GM21515 (cell line): ENCODE measurements around the gene AKR1C4.
"Not testable (repeated sequence)": the region's sequence is repeated elsewhere in the genome, so short reads cannot be mapped to it uniquely, and the experiment has no call there.

Experiments used
- ATAC-seq: cut with Tn5 transposase; IDR thresholded peaks from one replicate; pipeline ENCODE4 v1.9.1; 2021; ENCODE audit not compliant: unreplicated experiment

The AKR1C4 gene

DNA sequence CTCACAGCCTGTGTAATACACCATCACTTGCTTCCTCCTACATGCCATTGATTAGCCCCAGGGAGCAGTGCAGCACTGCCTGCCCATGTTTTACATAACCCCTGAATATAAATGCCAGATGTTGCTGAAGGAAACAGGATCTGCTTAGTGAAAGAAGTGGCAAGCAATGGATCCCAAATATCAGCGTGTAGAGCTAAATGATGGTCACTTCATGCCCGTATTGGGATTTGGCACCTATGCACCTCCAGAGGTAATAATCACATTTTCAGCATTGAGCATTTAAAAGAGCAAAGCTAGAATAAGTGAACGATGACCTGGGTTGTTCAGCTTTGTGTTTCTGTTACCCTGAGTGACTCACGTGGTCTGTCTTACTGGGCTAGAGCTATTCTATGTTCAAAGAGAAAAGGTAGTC is at the start of gene AKR1C4:
Gene AKR1C4, plus strand, starts transcription at position 136 of the 412 bp plus-strand sequence. Its CDS starts 31 bp downstream, at position 167.
- no peak for ATAC-seq

DNA sequence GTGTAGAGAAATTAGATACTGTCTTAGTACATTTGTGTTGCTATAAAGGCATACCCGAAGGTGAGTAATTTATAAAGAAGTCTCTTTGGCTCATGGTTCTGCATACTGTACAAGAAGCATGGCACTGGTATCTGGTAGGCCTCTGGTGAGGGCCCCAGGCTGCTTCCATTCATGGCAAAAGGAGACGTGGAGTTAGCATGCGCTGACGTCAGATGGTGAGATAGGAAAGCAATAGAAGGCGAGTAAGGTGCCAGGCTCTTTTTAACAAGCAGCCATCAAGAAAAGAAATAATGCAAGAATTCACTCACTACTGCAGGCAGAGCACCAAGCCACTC is 49.8 kb upstream of the AKR1C4 start:
- ATAC-seq, result no peak

DNA sequence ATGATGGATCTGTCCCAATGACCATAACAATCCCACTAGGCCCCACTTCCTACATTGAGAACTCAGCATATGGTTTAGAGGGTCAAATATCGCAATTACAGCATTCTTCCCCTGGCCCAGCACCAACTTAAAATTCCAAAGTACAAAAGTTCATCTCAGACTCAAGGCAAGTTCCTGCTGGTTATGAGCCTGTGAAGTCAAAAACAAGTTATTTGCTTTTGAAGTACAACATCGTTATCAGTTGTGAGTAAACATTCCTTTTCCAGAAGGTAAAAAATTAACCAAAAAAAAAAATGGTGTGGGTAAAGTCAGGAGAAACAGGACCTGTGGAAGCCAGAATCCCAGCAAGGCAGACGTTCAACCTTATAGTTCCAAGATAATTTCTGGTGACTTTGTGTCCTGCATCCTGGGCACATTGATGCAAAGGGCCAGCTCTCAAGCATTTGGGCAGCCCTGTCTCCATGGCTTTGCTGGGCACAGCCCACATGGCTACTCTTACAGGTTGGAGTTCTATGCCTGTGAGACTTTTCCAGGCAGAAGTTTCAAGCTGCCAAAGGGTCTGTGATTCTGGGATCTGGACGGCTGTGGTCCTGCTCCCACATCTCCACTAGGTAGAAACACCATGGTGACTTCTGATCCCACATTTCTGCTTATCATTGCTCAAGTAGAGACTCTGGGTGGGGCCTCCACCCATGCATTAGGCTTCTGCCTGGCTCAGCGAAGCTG is 49.2 kb upstream of the AKR1C4 start:
- no peak for ATAC-seq

DNA sequence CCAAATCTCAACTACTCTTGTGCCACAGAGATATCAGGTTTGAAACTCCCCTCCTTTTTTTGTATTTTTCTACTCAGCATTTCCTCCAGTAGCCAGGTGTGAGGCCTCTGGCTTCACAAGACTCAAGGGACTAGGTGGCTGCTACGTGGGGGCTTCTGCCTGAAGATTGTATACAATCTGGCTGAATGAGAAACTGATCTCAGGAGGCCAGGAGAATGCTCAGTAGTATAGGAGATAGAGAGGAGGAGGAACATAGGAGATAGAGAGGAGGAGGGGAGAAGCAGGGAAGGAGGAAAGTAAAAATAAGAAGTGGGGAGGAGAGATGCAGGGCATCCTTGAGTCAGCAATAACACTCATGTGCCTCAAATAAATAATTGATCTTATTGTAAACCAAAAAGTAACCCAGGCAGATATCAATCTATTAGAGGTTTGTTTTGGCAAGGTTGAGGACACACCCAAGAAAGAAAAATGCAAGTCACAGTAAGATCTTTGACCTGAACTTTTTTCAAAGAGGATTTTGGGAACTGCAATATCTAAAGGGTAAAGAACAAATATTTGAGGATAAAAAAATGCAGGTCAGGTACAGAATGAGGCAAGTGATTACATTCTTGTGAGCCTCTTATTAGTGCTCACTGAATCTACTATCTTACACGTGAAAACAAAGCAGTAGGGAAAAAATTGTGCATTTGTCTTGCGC is 48.5 kb upstream of the AKR1C4 start:
- no peak for ATAC-seq

DNA sequence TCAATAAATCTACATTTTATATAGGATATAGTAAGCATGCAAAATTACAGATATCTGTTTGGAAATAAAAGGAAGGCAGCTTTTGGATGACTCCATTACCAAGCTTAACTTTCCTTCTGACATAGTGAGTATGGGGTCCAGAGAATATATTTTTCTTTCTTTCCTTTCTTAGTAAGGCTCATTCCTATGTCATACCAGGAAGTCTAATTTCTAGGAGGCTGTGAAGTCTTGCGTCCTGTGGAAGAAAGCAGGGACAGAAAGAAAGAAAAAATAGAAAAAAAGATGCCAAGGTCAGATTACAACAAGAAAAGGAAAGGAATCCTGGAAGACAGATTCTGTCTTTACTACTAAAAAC is 48.0 kb upstream of the AKR1C4 start:
- no peak for ATAC-seq

DNA sequence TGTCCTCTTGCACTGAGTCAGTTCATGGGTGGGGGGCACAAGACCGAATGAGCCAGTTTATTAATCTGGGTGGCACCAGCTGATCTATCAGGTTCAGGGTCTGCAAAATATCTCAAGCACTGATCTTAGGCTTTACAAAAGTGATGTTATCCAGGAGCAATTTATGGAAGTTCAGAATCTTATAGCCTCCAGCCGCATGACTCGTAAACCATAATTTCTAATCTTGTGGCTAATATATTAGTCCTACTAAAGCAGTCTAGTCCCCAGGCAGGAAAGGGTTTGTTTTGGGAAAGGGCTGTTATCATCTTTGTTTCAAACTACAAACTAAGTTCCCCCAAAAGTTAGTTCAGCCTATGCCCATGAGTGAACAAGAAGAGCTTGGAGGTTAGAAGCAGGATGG is 45.6 kb upstream of the AKR1C4 start:
- no peak for ATAC-seq

DNA sequence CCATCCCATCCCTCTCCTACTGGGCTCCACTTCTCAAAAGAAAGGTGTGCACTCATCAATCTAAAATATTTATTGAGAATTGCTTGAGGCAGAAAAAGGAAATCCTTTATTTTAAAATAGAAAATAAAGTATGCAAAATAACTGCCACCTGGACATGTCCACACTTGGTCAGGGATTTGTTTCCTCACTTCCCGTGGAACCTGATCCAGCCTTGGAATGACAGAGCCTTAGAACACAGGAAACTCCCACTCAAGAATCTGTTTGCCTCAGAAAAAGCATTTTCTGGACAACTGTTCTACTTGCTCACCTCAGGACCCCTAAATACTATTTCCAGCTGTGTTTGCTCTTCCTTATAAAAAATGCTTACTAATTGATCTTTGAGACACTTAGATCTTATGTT is 40.7 kb upstream of the AKR1C4 start:
- ATAC-seq, result no peak

DNA sequence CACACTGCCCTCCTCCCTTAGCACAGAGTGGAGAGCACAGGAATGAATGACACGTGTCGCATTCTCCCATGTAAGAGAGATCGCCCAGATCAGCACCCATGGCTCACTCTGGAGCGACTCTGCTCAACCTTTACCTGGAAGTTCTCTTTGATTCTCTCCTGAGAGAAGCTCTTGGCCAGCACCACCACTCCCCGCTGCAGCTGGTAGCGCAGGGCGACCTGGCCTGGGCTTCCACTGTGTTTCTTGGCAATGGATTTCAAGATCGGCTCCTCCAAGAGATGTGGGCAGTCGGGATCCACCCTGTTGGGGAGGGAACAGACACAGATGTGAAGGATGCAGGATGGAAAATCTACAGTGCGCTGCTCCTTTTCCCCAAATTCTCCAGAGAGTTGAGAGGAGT is 39.1 kb upstream of the AKR1C4 start:
- no peak for ATAC-seq

DNA sequence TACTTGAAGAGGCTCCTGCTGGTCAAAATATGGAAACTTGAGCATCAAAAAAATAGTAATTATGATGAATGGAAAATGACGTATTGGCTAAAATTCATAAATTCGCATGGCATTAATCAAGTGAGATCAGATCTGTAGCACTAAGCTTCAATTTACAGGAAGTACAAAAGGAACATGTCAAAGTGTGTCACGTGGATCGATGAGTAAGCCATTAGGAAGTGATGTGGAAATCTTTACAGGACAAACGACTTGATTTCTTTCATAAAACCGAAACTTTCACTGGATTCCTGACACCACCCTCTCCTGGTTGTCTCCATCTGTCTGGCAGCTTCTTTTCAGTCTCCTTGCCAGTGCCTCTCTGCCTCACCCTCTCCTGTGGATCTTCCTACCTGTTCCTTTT is 37.5 kb upstream of the AKR1C4 start:
- ATAC-seq, result no peak

DNA sequence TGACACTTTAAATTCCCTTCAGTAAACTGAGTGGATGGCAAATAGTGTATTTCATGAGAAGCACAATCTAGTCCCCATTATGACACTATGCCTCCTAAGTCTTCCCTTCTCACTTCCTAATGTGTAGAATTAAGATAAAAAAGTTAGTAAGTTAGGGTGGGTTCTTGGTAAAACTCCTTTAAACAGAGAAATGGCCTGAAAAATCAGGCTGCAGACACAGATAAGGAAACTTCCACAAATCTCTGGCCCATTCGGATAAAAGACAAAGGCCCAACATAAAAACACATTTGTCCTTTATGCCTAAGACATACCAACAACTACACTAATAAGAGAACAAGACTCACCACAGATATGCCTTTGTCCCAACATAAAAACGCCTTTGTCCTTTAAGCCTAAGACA is 33.1 kb upstream of the AKR1C4 start:
- no peak for ATAC-seq

DNA sequence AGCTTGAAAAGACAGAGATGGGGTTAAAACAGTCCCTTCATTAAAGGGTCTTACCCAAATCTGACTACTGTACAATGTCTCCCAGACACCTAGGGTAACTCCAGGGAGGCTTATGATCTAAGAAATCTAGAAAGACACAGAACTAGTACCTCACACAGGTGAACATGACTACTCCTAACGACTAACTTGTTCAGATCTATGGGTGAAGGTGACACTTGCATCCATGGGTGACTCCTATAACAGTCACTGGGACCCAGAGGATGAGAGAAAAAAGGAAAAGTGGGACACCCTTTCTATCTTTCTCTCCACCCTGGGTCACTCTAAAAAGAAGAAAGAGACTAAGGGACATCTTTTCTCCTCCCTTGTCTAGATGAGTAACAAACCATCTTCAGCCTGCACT is 30.9 kb upstream of the AKR1C4 start:
- no peak for ATAC-seq

DNA sequence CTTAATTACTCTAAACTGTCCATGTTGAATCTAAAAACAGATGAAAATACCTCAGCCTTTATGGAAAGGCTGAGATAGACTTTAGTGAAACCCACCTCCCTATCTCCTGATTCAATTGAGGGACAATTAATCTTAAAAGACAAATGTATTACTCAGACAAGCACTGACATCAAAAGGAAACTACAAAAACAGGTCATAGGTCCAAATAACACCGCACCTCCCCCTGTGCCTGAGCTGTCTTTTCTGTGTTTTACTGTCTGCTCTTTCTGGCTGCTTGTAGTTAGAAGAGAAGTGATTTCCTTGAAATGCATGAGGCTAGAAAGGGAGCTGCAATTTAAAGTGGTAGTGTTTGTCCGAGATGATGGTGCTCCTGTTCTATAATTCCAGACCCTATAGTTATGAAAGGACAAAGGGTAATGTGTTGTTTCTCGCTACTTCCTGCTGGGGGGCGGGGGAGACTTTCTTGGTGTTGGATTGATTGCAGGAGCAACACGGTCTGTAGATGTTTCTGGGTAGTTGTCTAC is 27.7 kb upstream of the AKR1C4 start:
- no peak for ATAC-seq

DNA sequence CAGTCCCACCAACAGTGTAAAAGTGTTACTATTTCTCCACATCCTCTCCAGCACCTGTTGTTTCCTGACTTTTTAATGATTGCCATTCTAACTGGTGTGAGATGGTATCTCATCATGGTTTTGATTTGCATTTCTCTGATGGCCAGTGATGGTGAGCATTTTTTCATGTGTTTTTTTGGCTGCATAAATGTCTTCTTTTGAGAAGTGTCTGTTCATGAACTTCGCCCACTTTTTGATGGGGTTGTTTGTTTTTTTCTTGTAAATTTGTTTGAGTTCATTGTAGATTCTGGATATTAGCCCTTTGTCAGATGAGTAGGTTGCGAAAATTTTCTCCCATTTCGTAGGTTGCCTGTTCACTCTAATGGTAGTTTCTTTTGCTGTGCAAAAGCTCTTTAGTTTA is 21.1 kb upstream of the AKR1C4 start:
- ATAC-seq, result not testable (repeated sequence)

DNA sequence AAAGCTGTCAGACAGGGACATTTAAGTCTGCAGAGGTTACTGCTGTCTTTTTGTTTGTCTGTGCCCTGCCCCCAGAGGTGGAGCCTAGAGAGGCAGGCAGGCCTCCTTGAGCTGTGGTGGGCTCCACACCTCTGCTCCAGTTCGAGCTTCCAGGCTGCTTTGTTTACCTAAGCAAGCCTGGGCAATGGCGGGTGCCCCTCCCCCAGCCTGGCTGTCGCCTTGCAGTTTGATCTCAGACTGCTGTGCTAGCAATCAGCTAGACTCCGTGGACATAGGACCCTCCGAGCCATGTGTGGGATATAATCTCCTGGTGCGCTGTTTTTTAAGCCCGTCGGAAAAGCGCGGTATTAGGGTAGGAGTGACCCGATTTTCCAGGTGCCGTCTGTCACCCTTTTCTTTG is 16.1 kb upstream of the AKR1C4 start:
- ATAC-seq, result not testable (repeated sequence)

DNA sequence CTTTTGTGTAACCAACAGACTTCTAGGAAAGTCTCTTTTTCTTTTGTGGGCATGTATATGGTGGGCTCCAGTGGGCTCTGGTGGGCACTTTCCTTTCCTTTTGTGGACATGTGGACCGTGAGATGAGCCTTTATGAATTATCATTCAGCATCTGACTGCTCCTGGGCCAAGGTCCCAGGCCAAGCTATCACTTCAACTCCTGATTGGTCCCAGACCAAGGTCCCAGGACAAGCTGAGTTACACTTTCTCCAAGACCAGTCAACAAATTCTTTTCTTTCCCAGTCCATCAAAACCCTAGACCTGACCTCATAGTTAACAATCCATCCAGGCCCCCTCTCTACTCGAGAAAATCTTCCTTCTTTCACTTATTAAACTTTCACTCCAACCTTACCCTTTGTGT is 12.7 kb upstream of the AKR1C4 start:
- no peak for ATAC-seq

DNA sequence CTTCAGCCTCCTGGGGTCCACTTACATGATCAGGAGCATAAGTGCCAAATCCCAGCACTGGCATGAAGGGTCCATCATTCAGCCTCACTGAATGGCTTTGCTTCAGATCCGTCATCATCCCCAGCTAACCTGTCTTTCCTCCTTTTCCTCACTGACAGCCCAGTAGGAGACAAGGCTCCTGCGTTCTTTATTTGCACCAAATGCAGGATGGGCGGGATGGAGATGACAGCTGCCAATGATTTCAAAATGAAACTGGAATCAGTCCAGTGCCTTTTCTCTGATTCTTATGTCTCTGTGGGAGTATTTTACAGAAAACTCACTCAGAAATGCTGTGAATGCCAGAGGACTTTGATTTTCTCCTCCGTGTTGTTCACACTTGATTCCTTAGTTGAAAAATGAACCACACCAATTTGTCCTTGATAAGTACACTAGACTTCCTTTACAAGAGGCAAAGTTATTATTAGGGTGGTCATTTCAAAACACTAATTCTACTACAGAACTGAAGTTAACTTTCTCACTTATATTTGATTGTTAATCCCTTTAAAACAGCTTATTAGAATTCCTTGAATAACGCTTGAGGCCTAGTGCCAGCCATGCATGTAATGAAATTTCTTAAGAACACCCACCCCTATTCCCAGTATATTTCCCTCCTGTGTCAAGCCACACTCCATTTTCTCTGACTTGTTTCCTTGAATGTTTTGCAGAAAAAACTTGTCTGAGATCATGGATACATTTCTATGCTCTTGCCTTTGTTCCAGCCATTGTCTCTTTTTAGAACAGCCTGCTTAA is 11.5 kb upstream of the AKR1C4 start, which contains the start of gene AKR1C8:
Gene AKR1C8, minus strand, starts transcription at position 164 of the 789 bp plus-strand sequence. Its CDS starts 46 bp downstream, at position 118.
- no peak for ATAC-seq

DNA sequence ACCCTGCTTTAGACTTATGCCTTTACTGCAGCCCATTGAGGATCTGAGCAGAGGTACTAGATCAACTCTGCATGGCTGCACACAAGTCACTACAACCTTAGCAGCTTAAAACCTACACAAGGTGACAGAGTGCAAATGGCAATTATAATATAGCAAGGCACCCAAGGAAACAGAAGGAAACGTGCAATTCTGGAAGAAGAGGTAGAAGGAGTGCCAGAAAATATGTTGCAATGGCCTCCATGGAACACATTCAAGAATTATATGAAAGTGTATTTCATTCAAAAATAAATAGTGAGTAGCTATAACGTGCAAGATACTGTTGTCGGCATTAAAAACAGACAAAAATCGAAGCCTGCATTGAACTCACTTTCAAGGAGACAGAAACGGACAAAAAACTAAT is 8.8 kb upstream of the AKR1C4 start:
- no peak for ATAC-seq

DNA sequence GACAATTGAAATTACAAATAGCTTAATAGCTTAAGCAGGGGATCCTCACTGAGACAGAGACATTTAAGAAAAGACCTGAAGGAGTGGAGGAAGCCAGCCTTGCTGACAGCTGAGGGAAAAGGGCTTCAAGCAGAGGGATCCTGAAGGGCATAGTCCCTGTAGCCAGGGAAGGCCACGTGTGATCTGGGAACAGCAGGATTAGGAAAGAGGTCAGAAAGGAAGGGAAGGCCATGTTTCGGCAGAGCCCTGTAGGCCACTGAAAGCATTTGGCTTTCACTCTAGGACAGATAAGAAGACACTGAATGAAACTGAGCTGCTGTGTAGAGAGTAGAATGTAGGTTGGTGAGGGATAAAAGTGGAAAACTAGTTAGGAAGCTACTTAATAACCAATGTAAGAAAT is 8.3 kb upstream of the AKR1C4 start:
- ATAC-seq, result no peak

DNA sequence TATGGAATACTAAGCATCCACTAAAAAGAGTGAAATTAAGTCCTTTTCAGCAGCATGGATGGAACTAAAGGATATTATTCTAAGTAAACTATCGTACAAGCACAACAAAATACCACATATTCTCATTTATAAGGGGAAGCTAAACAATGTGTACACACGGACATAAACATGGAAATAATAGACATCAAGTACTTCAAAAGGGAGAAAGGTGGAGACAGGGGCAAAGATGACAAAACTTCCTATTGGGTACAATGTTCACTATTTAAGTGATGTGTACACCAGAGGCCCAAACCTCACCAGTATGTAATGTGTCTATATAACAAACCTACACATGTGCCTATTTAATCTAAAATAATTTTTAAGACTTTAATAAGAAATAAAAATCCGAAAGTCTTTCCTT is 2.2 kb upstream of the AKR1C4 start:
- ATAC-seq, result no peak

DNA sequence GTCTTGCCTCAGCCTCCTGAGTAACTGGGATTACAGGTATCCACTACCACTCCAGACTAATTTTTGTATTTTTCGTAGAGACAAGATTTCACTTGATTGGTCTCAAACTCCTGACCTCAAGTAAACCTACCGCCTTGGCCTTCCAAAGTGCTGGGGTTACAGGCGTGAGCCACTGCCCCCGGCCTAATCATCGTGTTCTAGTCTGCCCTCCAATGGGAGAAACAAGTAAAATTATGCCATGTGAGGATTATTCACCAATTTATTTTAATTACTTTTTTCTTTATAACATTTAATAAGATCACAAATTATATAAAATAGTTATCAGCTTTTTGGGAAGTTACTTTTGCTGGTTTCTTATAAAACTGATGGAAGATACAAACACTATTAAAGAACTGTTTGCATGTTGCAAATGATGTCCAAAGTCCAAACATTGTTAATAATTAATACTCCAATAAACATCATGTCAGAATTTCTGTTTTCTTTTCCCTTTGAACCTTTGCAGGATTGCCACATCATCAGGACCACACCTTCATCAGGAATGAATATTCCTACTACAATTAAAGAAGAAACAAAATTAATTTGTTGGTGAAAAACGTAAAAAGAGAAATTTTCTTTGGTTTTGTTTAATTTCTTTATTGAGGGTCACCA is 786 bp upstream of the AKR1C4 start:
- no peak for ATAC-seq

DNA sequence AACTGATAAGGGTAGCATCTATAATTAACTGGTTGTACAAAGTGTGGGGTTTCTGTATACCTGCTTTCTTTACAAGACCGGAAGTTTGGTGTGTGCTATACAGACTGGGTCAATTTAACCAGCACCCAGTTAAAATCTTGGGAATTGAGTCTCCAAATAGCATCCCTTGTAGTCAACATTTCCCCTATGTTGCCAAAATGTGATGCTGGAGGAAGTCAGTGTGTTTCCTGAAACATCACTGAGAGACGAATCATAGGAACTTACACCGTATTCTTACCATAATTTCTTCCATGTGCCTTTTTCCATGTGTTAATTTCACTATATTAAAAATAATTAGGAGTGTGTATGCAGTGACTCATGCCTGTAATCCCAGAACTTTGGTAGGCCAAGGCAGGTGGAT is 1.7 kb downstream of the AKR1C4 start:
- no peak for ATAC-seq
